ENCODE results near the gene TSHR.

DNA sequence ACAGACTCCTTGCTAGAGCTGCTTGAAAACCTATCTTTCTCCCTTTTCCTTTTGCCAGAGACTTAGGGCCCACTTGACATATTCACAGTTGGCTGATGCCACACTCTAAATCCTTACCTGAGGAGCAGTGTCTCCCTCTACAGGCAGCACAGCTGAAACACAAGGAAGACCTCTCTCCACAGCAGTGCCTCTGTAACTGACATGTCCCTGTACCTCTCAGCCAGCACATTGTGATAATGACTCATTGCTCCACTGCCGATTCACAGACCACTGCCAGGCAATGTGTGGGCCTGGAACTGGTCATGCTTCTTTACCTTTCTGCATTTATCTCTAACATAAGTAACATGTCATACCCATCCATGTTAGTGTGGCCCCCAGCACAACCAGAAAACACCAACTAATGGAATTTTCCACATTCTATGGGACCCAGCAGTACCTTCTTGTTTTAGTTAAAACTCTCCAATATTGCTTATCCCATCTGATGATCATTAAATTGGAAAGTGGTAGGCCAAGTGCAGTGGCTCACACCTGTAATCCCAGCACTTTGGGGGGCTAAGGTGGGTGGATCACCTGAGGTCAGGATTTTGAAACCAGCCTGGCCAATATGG lies 208.8 kb downstream of the TSHR start:
- TF ChIP-seq TAF1 (CRISPR knock-in tag; IDR thresholded peaks at IDR 0.05): no peak
- no peak for TF ChIP-seq CREB1 (IDR thresholded peaks at IDR 0.05)
- TF ChIP-seq CREB1 (CRISPR knock-in tag; IDR thresholded peaks at IDR 0.05): no peak
- TF ChIP-seq NR2F6 (IDR thresholded peaks at IDR 0.05): no peak
- no peak; the same call in 1 of the 2 replicates for TF ChIP-seq NR2F6 (CRISPR knock-in tag; IDR thresholded peaks at IDR 0.05)
- no peak for TF ChIP-seq THAP7 (CRISPR knock-in tag; IDR thresholded peaks at IDR 0.05)
- TF ChIP-seq ZNF232 (CRISPR knock-in tag; IDR thresholded peaks at IDR 0.05; ENCODE audit: borderline replicate concordance): no peak
- no peak for TF ChIP-seq SRSF1 (optimal IDR thresholded peaks at IDR 0.05; ENCODE audit: low read depth, low read length)
- TF ChIP-seq POLR2AphosphoS2 (IDR thresholded peaks at IDR 0.05; ENCODE audit: low read depth, low read length): no peak
- no peak for TF ChIP-seq ZNF660 (CRISPR knock-in tag; IDR thresholded peaks at IDR 0.05; ENCODE audit: borderline replicate concordance, low read depth)

Data from HepG2 (cell line).